Measurements from ENCODE around the gene TFF1. TPM values are rescaled to one million over a fixed set of nuclear protein-coding genes. Genes with fewer than 3 reads are reported as not detected.

The TFF1 gene
- total RNA-seq, 2 donors from 2014 or later: not detected

DNA sequence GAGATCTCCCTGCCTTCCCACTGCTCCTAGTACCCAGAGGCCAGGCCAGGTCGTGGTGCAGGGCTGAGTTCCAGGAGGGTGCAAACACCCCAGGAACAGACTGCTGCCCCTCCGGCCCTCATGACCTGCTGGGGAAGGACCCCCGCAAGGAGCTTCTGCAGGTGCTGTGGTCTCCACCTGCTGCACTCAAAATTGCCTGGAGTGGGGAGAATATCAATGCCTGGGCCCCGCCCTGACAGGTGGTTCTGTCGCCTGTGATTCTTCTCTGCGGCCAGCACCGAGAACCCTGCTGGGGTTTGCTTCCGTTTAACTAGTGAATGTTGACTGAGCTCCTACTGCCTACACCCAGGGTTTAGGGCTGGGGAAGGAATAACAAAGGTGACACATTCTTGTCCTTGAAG lies 49.0 kb downstream of the TFF1 start:
- H3K27ac Mint-ChIP-seq: no peak overlapping the region

DNA sequence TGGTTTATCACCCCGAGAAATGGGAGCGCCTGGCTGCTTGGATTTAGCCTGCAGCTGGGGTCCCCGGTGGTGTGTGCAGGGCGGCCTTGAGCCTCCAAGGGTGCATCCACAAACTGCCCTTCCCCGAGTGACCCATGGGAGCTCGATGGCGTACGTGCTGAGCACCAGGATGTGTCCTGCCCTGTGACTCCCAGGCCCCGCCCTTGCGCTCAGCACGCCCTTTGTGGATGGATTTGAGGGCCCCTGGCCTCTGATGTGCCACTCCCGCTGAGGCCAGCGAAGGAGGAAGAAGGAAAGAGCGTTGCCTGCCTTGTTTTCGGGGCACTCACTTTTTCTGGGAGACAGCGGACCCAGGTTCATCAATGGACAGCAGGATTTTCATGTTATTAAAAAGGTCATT lies 49.4 kb downstream of the TFF1 start:
- no peaks in the 10 kb centered on the region for H3K36me3 Mint-ChIP-seq (ENCODE audit: low read depth)
- H3K4me1 Mint-ChIP-seq: peaks cover 5% of the 10 kb centered on the region
- H3K27ac Mint-ChIP-seq: no peak overlapping the region
- H3K4me3 Mint-ChIP-seq: no peak overlapping the region
- peaks cover 22% of the 10 kb centered on the region for H3K27me3 Mint-ChIP-seq
- H3K9me3 ChIP-seq (ENCODE audit: control insufficient read depth, low read length, poor library complexity, severe bottlenecking): no peaks in the 10 kb centered on the region
- no peak for ATAC-seq
- DNase-seq: no peak

More for the DNA sequence above, 49.0 kb downstream of the TFF1 start:
- DNase-seq (no peak), ATAC-seq (no peak)
- H3K4me3 Mint-ChIP-seq: no peak overlapping the region
- H3K4me1 Mint-ChIP-seq: peaks cover 5% of the 10 kb centered on the region
- H3K9me3 ChIP-seq (ENCODE audit: control insufficient read depth, low read length, poor library complexity, severe bottlenecking): no peaks in the 10 kb centered on the region
- H3K27me3 Mint-ChIP-seq: peaks cover 26% of the 10 kb centered on the region
- H3K36me3 Mint-ChIP-seq (ENCODE audit: low read depth): no peaks in the 10 kb centered on the region

DNA sequence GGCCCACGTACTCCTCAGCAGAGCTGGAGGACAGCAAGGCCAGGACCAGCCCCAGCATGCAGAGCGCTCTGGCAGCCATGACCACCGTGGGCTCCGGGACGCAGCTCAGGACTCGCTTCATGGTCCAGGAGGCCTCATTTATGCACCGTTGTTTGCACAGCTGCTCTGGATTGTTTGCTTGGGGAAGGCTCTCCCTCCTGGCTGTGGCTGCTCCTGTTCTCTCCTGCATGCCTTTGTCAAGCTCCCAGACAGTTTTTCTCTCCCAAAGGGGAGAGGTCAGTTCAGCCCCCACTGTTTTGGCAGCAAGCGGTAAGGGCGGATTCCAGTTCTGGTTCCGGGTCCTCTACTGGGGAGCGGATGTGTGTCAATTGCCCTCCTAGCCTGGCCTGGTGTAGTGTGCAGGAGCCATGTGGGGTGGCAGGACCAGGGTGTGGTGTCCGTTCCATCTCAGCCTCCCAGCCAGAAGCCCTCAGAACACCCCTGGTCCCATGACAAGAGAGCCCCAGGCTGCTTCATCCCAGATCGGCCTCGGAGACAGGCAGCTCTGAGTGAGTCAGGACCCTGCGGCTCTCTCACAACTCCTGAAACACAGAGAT lies 50.9 kb downstream of the TFF1 start, which contains the start of gene TFF3:
TSS of gene TFF3 (minus strand) at position 114 of the 596 bp plus-strand sequence. CDS start at position 79, 35 bp downstream.
- DNase-seq (no peak), ATAC-seq (no peak)
- Mint-ChIP-seq H3K27ac (no peak within 1 kb of the TSS), H3K27me3 (peaks cover 7% of the 10 kb centered on the region), H3K36me3 (ENCODE audit: low read depth) (no peaks in the 10 kb centered on the region), H3K4me1 (peaks cover 2% of the 10 kb centered on the region), H3K4me3 (no peak within 1 kb of the TSS)
- no peaks in the 10 kb centered on the region for H3K9me3 ChIP-seq (ENCODE audit: control insufficient read depth, low read length, poor library complexity, severe bottlenecking)

DNA sequence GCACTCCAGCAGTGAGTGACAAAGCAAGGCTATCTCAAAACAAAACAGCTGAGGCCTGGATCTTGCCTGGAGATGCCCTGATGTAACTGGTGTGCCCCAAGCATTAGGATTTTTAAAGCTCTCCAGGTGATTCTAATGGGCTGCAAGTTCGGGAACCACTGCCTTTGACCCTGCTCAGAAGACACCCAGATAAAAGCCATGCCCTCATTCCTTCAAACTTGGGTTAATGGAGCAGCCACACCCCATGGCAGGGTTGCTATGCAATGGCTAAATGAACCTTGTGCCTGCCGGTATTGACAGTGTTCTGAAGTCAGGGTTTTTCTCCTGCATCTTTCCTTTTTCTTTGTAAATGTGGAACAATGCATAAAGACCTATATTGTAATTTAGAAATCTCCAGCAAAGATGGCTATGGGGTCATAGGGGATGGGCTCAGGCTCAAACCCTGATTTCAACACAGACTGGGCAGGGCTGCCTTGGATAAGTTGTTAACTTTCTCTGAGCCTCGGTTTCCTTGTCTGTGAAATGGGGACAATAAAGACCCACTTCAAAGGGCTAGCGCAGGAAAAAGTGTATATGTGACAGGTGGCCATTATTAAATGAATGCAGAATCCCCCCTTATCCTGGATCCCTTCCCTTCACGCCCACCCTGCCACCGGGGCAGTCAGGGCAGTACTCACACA lies 51.6 kb downstream of the TFF1 start:
- ATAC-seq (no peak), DNase-seq (no peak)
- H3K36me3 Mint-ChIP-seq (ENCODE audit: low read depth): no peaks in the 10 kb centered on the region
- H3K27ac Mint-ChIP-seq: no peak overlapping the region
- peaks cover 3% of the 10 kb centered on the region for H3K4me1 Mint-ChIP-seq
- peaks cover 4% of the 10 kb centered on the region for H3K27me3 Mint-ChIP-seq
- no peaks in the 10 kb centered on the region for H3K9me3 ChIP-seq (ENCODE audit: control insufficient read depth, low read length, poor library complexity, severe bottlenecking)
- no peak overlapping the region for H3K4me3 Mint-ChIP-seq

DNA sequence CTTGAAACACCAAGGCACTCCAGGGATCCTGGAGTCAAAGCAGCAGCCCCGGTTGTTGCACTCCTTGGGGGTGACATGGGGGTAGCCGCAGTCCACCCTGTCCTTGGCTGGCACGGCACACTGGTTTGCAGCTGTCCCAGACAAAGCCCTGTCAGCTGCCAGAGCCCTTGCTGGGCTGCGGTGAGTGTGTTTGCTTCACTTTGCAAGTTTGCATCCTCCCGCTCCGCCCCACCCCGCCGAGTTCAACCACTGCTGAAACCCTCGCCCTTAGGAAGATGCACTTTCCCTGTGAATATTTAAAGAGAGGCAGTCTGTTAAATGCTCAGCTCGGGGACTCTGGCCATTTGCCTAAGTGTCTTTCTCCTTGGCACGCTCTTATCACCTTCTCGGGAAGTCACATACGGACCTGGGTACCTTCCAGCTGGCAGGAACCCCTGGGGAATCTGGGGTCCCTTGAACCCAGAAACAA lies 52.8 kb downstream of the TFF1 start:
- Mint-ChIP-seq H3K4me3 (no peak overlapping the region), H3K27me3 (peaks cover 4% of the 10 kb centered on the region), H3K27ac (no peak overlapping the region), H3K4me1 (peaks cover 4% of the 10 kb centered on the region), H3K36me3 (ENCODE audit: low read depth) (no peaks in the 10 kb centered on the region)
- DNase-seq (no peak), ATAC-seq (no peak)
- no peaks in the 10 kb centered on the region for H3K9me3 ChIP-seq (ENCODE audit: control insufficient read depth, low read length, poor library complexity, severe bottlenecking)

DNA sequence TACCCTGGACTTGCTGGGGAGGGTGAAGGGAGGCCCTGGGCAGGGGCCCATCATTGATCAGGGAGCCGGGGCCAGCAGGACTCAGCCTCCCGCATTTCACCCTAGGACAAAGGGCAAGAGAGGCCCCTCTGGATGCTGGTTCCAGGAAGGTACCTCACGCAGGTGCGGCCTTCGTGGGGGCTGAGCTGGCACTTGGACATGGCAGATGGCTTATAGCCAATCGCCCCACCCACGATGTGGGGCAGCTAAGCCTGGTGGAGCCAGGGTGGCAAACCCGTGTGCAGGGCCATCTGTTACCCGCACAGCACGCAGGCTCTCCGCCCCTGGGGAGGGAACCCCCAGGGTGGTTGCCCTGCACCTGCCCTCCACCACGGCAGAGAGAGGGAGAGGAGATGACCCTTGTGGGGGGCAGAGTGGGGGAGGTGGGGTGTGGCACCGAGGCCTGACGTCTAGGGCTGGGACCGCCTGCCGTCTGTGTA lies 53.7 kb downstream of the TFF1 start:
- ATAC-seq: no peak
- Mint-ChIP-seq H3K27ac (no peak overlapping the region), H3K36me3 (ENCODE audit: low read depth) (no peaks in the 10 kb centered on the region), H3K4me3 (no peak overlapping the region), H3K4me1 (peaks cover 4% of the 10 kb centered on the region), H3K27me3 (peaks cover 2% of the 10 kb centered on the region)
- H3K9me3 ChIP-seq (ENCODE audit: control insufficient read depth, low read length, poor library complexity, severe bottlenecking): no peaks in the 10 kb centered on the region
- no peak for DNase-seq

Other genes starting within 250 kb of the TFF1 start
- 10 to 100 TPM; 43.4 to 75.0 TPM for gene ABCG1, start 147.4 kb downstream of the TFF1 start, total RNA-seq
- not detected for gene TFF3, start 51.1 kb downstream of the TFF1 start, total RNA-seq
- not detected for gene TFF2, start 15.5 kb downstream of the TFF1 start, total RNA-seq
- gene TMPRSS3, start 29.5 kb upstream of the TFF1 start, total RNA-seq: 1 to 10 TPM; 2.8 to 4.5 TPM
- 10 to 100 TPM; 49.5 to 50.3 TPM for gene UBASH3A, start 37.4 kb upstream of the TFF1 start, total RNA-seq
- under 1 TPM in 1 of 2 donors, not detected in 1; 0.47 TPM for gene RSPH1, start 129.7 kb upstream of the TFF1 start, total RNA-seq
- gene SLC37A1, start 147.3 kb upstream of the TFF1 start, total RNA-seq: 10 to 100 TPM; 21.0 to 24.0 TPM